Melanocyte of skin (primary cell): ENCODE measurements around the gene GALNT2. TPM values are rescaled to one million over a fixed set of nuclear protein-coding genes. Genes with fewer than 3 reads are reported as not detected.

Experiments used
- total RNA-seq, 2 donors: library from RNA; depleted of rRNA; stranded (reverse); fragments of >200 nt; gene quantifications; 2 replicates each; pipeline ENCODE4 v1.2.3, GENCODE V29; 2012

The GALNT2 gene
- 100 to 1,000 TPM; 120 to 125 TPM for total RNA-seq

GRCh38 chr1:230066466-230067404 is at the start of gene GALNT2:
TSS of gene GALNT2 (plus strand) at chr1:230067238. CDS start at chr1:230067281, 43 bp downstream.

